HG03565 (cell line): ENCODE data around the gene ALDH16A1.
"Not testable (repeated sequence)": the region's sequence is repeated elsewhere in the genome, so short reads cannot be mapped to it uniquely, and the experiment has no call there.

ENCODE experiments used
- ATAC-seq: cut with Tn5 transposase; IDR thresholded peaks from one replicate; pipeline ENCODE4 v1.9.1; 2021; ENCODE audit warnings: mild to moderate bottlenecking, moderate library complexity; ENCODE audit not compliant: unreplicated experiment

Gene ALDH16A1

DNA sequence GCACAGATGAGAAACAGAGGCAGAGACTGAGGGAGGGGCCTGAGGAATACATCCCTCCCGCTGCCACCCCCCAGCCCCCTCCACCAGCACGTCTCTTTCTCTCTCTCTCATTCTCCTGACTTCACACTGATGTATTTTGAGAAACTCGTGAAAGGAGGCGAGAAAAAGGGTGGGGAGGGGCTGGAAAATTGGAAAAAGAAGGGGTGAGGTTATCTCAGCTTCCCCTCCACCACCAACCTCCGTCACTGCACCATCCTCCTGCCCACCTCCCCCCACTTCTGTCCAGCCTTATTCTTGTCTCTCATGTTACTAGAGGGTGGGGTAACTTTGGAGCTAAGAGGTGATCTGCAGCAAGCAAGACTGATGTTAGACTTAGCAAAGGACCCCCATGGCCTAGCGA is 13.2 kb upstream of the ALDH16A1 start:
- ATAC-seq = no peak

GRCh38 chr19:49440439-49441209 is 12.4 kb upstream of the ALDH16A1 start:
- ATAC-seq = no peak

- no peak for ATAC-seq
Measured at GRCh38 chr19:49441210-49441959, 11.6 kb upstream of the ALDH16A1 start, which contains the start of gene SLC17A7. SLC17A7 (minus strand) TSS chr19:49441527; CDS start chr19:49441379, 148 bp downstream.

GRCh38 chr19:49441960-49442350 is 11.1 kb upstream of the ALDH16A1 start:
- ATAC-seq = no peak

- no peak for ATAC-seq
Measured at GRCh38 chr19:49442354-49442753, 10.7 kb upstream of the ALDH16A1 start.

- no peak for ATAC-seq
Measured at GRCh38 chr19:49442771-49443365, 10.2 kb upstream of the ALDH16A1 start.

- ATAC-seq = peak; percentile 66
Measured at GRCh38 chr19:49443366-49444099, 9.5 kb upstream of the ALDH16A1 start.

DNA sequence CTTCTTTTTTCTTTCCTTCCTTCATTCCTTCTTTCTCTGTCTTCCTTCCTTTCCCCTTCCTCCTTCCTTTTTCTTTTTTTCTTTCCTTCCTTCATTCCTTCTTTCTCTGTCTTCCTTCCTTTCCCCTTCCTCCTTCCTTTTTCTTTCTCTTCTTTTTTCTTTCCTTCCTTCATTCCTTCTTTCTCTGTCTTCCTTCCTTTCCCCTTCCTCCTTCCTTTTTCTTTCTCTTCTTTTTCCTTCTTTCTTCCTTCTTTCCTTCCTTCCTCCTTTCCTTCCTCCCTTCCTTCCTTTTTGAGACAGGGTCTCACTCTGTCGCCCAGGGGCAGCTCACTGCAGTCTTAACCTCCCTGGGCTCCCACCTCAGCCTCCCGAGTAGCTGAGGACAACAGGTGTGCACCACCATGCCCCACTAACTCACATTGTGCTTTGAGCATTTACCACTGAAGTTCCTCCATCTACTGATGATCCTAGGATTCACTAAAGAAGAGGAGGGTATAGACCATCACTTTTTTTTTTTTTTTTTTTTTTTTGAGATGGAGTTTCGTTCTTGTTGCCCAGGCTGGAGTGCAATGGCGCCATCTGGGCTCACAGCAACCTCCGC is 8.8 kb upstream of the ALDH16A1 start:
- ATAC-seq = not testable (repeated sequence)

- ATAC-seq = no peak
Measured at GRCh38 chr19:49445997-49446396, 7.0 kb upstream of the ALDH16A1 start.

DNA sequence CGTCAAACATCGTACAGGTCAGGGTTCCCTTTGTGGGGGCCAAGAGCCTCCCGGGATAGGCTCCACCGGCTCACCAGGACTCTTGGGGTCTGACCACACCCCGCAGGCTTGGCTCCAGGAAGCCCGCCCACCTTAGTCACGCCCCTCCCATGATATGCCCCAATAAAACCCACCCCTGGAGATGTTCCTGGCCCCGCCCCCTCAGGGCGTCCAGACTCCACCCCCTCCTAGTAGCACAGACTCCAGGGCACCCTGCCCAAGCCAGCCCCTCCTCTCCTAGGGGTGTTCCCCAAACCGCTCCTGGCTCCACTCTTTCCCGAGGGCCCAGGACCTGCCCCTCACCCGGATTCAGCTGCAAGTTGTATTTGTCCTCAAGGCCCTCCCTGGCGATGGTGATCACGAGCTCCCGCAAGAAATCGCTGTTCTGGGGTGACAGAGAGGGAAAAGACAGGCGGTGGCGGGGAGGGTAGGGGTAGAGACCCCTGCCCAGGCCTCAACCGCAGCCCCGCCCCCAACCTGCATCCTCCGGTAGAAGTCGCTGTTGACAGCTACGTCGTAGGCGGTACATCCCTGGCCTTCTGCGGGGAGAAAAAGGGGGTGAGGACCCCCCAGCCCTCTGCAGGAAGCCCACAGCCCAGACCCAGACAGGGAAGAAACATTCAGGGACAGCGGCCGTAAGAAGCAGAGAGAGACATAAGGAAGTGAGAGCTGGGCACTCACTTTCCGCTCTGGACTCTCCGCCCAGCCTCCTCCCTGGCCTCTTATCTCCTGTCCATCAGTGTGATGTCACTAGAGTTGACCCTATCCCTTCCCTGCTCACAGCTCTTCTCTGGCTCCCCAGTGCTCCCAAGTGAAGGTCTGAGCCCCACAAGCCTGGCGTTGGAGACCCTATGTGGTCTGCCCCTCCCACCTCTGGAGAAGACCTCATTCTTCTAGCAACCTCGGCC is 5.3 kb upstream of the ALDH16A1 start:
- ATAC-seq = no peak

DNA sequence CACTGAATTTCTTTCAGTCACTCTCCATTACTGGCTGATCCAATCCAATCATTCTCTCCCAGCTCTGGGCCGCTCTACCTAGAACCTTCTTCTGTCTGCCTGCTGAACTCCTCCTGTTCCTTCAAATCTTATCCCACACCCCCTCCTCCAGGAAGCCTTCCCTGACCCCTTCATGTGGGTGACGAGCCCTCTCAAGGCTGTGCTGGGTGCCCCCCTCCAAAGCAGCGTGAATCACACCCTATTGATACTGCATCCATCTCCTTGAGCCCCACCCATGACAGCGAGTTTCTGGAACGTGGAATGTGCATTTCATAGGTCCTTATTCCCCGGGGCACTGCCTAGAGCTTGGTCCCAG is 4.6 kb upstream of the ALDH16A1 start:
- no peak for ATAC-seq

GRCh38 chr19:49450405-49450804 is 2.6 kb upstream of the ALDH16A1 start:
- no peak for ATAC-seq

GRCh38 chr19:49451430-49452181 is 1.4 kb upstream of the ALDH16A1 start, which contains the start of gene PIH1D1:
PIH1D1 (minus strand) TSS chr19:49451814; CDS start chr19:49451574, 240 bp downstream.
- peak; percentile 49 for ATAC-seq

DNA sequence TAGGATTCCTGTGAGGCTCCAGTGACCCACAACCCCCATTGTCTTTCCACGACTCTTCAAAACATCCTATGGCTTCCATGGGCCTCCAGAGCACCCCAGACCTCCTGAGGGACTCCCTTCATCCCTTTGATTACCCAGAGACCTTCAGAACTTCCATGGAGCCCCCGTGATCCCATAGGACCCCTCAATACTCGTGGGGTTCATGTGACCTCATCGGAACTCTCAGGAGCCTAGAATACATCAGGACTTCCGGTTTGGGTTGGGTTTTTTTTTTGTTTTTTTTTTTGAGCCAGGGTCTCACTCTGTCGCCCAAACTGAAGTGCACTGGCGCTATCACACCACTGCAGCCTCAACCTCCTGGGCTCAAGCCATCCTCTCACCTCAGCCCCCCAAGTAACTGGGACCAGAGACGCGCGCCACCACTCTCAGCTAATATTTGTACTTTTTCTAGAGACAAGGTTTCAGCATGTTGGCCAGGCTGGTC is 774 bp downstream of the ALDH16A1 start:
- no peak for ATAC-seq

GRCh38 chr19:49455773-49456172 is 2.7 kb downstream of the ALDH16A1 start:
- no peak for ATAC-seq

- no peak for ATAC-seq
Measured at GRCh38 chr19:49456326-49456725, 3.3 kb downstream of the ALDH16A1 start.

- ATAC-seq = no peak
Measured at GRCh38 chr19:49458567-49458903, 5.5 kb downstream of the ALDH16A1 start.

GRCh38 chr19:49459388-49459787 is 6.4 kb downstream of the ALDH16A1 start:
- no peak for ATAC-seq

DNA sequence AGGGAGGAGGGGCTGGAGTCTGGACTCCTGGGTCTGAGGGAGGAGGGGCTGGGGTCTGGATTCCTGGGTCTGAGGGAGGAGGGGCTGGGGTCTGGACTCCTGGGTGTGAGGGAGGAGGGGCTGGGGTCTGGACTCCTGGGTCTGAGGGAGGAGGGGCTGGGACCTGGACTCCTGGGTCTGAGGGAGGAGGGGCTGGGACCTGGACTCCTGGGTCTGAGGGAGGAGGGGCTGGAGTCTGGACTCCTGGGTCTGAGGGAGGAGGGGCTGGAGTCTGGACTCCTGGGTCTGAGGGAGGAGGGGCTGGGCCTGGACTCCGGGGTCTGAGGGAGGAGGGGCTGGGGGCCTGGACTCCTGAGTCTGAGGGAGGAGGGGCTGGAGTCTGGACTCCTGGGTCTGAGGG is 8.1 kb downstream of the ALDH16A1 start:
- ATAC-seq = not testable (repeated sequence)
